Parathyroid adenoma (tissue), 2 donors: ENCODE measurements around the gene TBX21.

Experiments used
- H2AFZ ChIP-seq: fragments of 300-600 bp; sonication (generic); one replicate; pipeline ENCODE4 v1.7.0; 2017; ENCODE audit warnings: antibody characterized with exemption, mild to moderate bottlenecking
- H3K27ac ChIP-seq: fragments of 300-600 bp; sonication (generic); one replicate; pipeline ENCODE4 v1.7.0; 2017
- H3K27me3 ChIP-seq: fragments of 300-600 bp; sonication (generic); one replicate; pipeline ENCODE4 v1.7.0; 2017; ENCODE audit warnings: low read length; ENCODE audit not compliant: control insufficient read depth, insufficient read depth
- H3K36me3 ChIP-seq: fragments of 300-600 bp; sonication (generic); one replicate; pipeline ENCODE4 v1.7.0; 2017; ENCODE audit warnings: low read length; ENCODE audit not compliant: control insufficient read depth, insufficient read depth
- H3K4me1 ChIP-seq: fragments of 300-600 bp; sonication (generic); one replicate; pipeline ENCODE4 v1.7.0; 2017; ENCODE audit warnings: control low read depth
- H3K4me2 ChIP-seq: fragments of 300-600 bp; sonication (generic); one replicate; pipeline ENCODE4 v1.7.0; 2017; ENCODE audit warnings: low read length
- H3K4me3 ChIP-seq: fragments of 300-600 bp; sonication (generic); one replicate; pipeline ENCODE4 v1.7.0; 2017; ENCODE audit warnings: low read depth, low read length
- H3K79me2 ChIP-seq: fragments of 300-600 bp; sonication (generic); one replicate; pipeline ENCODE4 v1.7.0; 2017; ENCODE audit warnings: control low read depth
- H3K9ac ChIP-seq: fragments of 300-600 bp; sonication (generic); one replicate; pipeline ENCODE4 v1.7.0; 2017; ENCODE audit warnings: mild to moderate bottlenecking
- H3K9me3 ChIP-seq: fragments of 300-600 bp; sonication (generic); one replicate; pipeline ENCODE4 v1.7.0; 2017; ENCODE audit warnings: low read length; ENCODE audit not compliant: control insufficient read depth
- CTCF ChIP-seq: fragments of 300-600 bp; sonication (generic); IDR thresholded peaks from one replicate; pipeline ENCODE4 v1.7.0; 2017; ENCODE audit warnings: antibody characterized with exemption, mild to moderate bottlenecking
- donor health status: primary hyperparathyroidism.

Gene TBX21

GRCh38 chr17:47702391-47702995 lies 30.5 kb upstream of the TBX21 start:
- no peaks in the 10 kb centered on the region for H3K36me3 ChIP-seq

DNA sequence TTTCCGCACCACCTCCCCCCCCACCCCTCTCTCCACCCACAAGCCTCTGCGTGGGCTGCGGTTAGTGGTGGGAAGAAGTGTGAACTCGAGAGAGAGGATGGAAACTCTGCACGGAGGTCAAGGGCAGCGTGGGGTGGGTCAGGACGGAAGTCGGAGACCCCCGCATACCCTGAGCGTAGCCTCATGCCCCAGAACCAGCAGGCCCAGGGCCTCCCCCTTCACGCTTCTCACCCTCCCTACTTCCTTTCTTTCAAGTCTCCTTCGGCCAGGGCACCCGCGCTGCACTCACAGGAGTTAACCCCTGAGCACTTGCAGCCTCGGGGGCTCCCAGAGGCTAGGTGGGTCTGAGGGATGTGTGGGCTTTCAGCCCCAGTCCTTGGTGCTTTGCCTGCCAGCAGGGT lies 29.8 kb upstream of the TBX21 start:
- Histone ChIP-seq H3K27ac (no peak overlapping the region), H3K36me3 (no peaks in the 10 kb centered on the region), H3K27me3 (no peaks in the 10 kb centered on the region), H3K9me3 (no peaks in the 10 kb centered on the region), H3K4me2 (no peak overlapping the region), H3K4me1 (peaks cover 6% of the 10 kb centered on the region), H3K79me2 (no peaks in the 10 kb centered on the region), H3K4me3 (no peak overlapping the region), H3K9ac (no peak overlapping the region), H2AFZ (no peak overlapping the region)
- TF ChIP-seq CTCF = no peak

More at GRCh38 chr17:47702391-47702995, 30.5 kb upstream of the TBX21 start:
- Histone ChIP-seq H3K4me3 (no peak overlapping the region), H3K9ac (no peak overlapping the region), H3K27me3 (no peaks in the 10 kb centered on the region), H3K79me2 (no peaks in the 10 kb centered on the region), H3K4me1 (peaks cover 6% of the 10 kb centered on the region), H2AFZ (no peak overlapping the region), H3K27ac (no peak overlapping the region), H3K9me3 (no peaks in the 10 kb centered on the region), H3K4me2 (no peak overlapping the region)
- no peak for TF ChIP-seq CTCF

GRCh38 chr17:47703671-47704070 lies 29.4 kb upstream of the TBX21 start:
- TF ChIP-seq CTCF = no peak
- Histone ChIP-seq H3K27me3 (no peaks in the 10 kb centered on the region), H3K4me1 (peaks cover 6% of the 10 kb centered on the region), H3K4me2 (no peak overlapping the region), H3K36me3 (no peaks in the 10 kb centered on the region), H3K9me3 (no peaks in the 10 kb centered on the region), H3K27ac (no peak overlapping the region), H3K9ac (no peak overlapping the region), H3K4me3 (no peak overlapping the region), H2AFZ (no peak overlapping the region), H3K79me2 (no peaks in the 10 kb centered on the region)

- H3K36me3 ChIP-seq = no peaks in the 10 kb centered on the region
- no peak overlapping the region for H3K4me2 ChIP-seq
- H3K4me3 ChIP-seq = no peak overlapping the region
- H3K9me3 ChIP-seq = no peaks in the 10 kb centered on the region
- no peak for TF ChIP-seq CTCF
- no peak overlapping the region for H3K27ac ChIP-seq
- H3K79me2 ChIP-seq = no peaks in the 10 kb centered on the region
- H3K9ac ChIP-seq = no peak overlapping the region
- no peak overlapping the region for H2AFZ ChIP-seq
- peaks cover 6% of the 10 kb centered on the region for H3K4me1 ChIP-seq
- no peaks in the 10 kb centered on the region for H3K27me3 ChIP-seq
Observed at GRCh38 chr17:47704116-47704515, 28.9 kb upstream of the TBX21 start.

DNA sequence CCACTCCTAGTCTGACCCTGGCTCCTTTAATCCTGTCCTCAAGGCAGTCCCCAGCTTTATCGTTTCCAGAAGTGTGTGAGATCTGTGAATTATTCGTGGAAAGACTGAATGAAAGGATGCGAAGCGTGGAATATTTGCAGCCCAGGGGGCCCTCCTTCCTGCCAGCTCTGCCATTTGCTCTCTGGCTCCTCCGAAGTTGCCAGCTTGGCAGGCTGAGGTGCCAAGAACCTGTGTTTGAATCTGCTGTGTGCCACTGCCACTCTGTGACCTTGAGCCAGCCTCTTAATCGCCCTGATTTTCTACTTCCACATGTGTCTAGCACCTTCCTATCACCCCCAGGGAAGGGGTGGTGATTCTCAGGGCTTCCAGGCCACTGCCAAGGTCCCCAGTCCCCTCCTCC lies 28.3 kb upstream of the TBX21 start:
- no peaks in the 10 kb centered on the region for H3K9me3 ChIP-seq
- no peak overlapping the region for H3K4me3 ChIP-seq
- H3K4me2 ChIP-seq = no peak overlapping the region
- H3K4me1 ChIP-seq = peaks cover 6% of the 10 kb centered on the region
- no peaks in the 10 kb centered on the region for H3K36me3 ChIP-seq
- no peaks in the 10 kb centered on the region for H3K79me2 ChIP-seq
- no peaks in the 10 kb centered on the region for H3K27me3 ChIP-seq
- no peak for TF ChIP-seq CTCF
- H3K27ac ChIP-seq = no peak overlapping the region
- no peak overlapping the region for H2AFZ ChIP-seq
- H3K9ac ChIP-seq = no peak overlapping the region
